Lung (tissue), 12 donors: Measurements from ENCODE around the gene CDC27. TPM values are rescaled to one million over a fixed set of nuclear protein-coding genes. Genes with fewer than 3 reads are reported as not detected.
"Not testable (repeated sequence)": the region's sequence is repeated elsewhere in the genome, so short reads cannot be mapped to it uniquely, and the experiment has no call there.

ENCODE experiments used
- ATAC-seq: fragments of 200-7000 bp; cut with Tn5 transposase; one replicate; pipeline ENCODE4 v1.9.1; 2020; ENCODE audit warnings: moderate number of reproducible peaks; ENCODE audit not compliant: insufficient read depth, low FRiP score
- DNase-seq, 3 donors: peaks; one replicate each; pipeline ENCODE4 v3.0.0-alpha.2; 2013 to 2017
- H3K27ac ChIP-seq, 2 donors: one replicate each; pipeline ENCODE4 v1.5.1; 2013; ENCODE audit warnings: mild to moderate bottlenecking in 2 of 2, moderate library complexity in 2 of 2, control low read depth in 1 of 2, inconsistent platforms in 1 of 2, low read depth in 1 of 2, low read length in 1 of 2
- H3K27me3 ChIP-seq, 3 donors: one replicate each; pipeline ENCODE4 v1.5.1; 2013; ENCODE audit warnings: low read length in 2 of 3; ENCODE audit not compliant: control insufficient read depth in 3 of 3, insufficient read depth in 3 of 3
- H3K36me3 ChIP-seq, 4 donors: one replicate each; pipeline ENCODE4 v1.5.1; 2013; ENCODE audit warnings: low read length in 4 of 4, mild to moderate bottlenecking in 1 of 4, moderate library complexity in 1 of 4; ENCODE audit not compliant: control insufficient read depth in 4 of 4, insufficient read depth in 4 of 4
- H3K4me1 ChIP-seq, 5 donors: one replicate each; pipeline ENCODE4 v1.5.1; 2013; ENCODE audit warnings: low read length in 5 of 5, mild to moderate bottlenecking in 2 of 5, moderate library complexity in 1 of 5; ENCODE audit not compliant: control insufficient read depth in 5 of 5, insufficient read depth in 5 of 5
- H3K4me3 ChIP-seq: one replicate; pipeline ENCODE4 v1.5.1; 2013; ENCODE audit warnings: mild to moderate bottlenecking, control low read depth, moderate library complexity
- H3K9ac ChIP-seq, 2 donors: one replicate each; pipeline ENCODE4 v1.5.1; 2013; ENCODE audit warnings: low read length in 2 of 2, control low read depth in 1 of 2; ENCODE audit not compliant: insufficient read depth in 1 of 2
- H3K9me3 ChIP-seq, 4 donors: one replicate each; pipeline ENCODE4 v1.5.1; 2013; ENCODE audit warnings: low read length in 3 of 4, mild to moderate bottlenecking in 1 of 4, moderate library complexity in 1 of 4; ENCODE audit not compliant: control insufficient read depth in 4 of 4, insufficient read depth in 3 of 4
- WGBS, 2 donors: extraction: QIAGEN DNeasy Blood & Tissue Kit; methylation state at CpG; one replicate each; pipeline ENCODE4 v1.1.7; 2013; 5-methylcytosine and 5-hydroxymethylcytosine counted together
- polyA plus RNA-seq, 2 donors: library from polyadenylated mRNA; stranded (reverse); fragments of 200-250 nt; gene quantifications; one replicate each; pipeline ENCODE4 v1.2.1, GENCODE V29; 2013
- total RNA-seq, 2 donors: library from RNA; depleted of rRNA in 1 of 2; stranded (reverse); fragments of >200 nt in 1 of 2; gene quantifications; one replicate each; pipeline ENCODE4 v1.2.1, GENCODE V29; 2014 to 2021
- TF ChIP-seq, protein P1 (sequence below): IDR thresholded peaks from 2 replicates; pipeline ENCODE4 v1.5.1; 2012; ENCODE audit warnings: mild to moderate bottlenecking; ENCODE audit errors: control extremely low read depth, extremely low read depth
- donor health status: control.
- donor health status: control.
- donor health status: Bipolar disorder and iron deficiency.
- donor health status: healthy.
- donor health status: DM: yes; HTN: yes; CAD: no.

CDC27 gene
- total and polyA plus RNA-seq, 4 donors, result 13.6 to 74.1 (median 46.1) TPM

DNA sequence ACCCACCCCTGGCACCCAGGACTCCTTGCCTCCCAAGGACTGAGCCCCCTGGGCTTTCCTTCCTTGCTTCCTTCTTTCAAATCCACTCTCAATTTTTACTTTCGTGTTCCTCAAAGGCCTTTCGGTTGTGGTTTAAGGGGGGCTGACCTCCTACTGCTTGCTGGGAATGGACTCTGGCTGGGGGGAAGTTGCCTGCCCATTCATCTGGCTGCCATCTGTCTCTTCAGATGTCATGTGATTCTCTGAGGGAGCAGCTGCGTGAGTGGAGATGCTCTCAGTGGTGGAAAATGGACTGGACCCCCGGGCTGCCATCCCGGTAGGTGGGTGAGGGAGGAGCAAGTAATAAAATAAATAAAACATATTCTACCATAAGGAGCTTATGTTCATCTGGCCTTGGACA, 116.2 kb downstream of the CDC27 start:
- H3K27me3 ChIP-seq, result no peaks in the 10 kb centered on the region
- no peak overlapping the region for H3K27ac ChIP-seq
- WGBS, 2 donors, result 26 to 65% methylated on average over 5 of the region's 5 CpGs
- peak in 1 of 3 donors; percentile 5 for DNase-seq
- peaks cover 0 to 4% (median 0%) of the 10 kb centered on the region in 5 donors for H3K4me1 ChIP-seq
- TF ChIP-seq, protein P1, sequence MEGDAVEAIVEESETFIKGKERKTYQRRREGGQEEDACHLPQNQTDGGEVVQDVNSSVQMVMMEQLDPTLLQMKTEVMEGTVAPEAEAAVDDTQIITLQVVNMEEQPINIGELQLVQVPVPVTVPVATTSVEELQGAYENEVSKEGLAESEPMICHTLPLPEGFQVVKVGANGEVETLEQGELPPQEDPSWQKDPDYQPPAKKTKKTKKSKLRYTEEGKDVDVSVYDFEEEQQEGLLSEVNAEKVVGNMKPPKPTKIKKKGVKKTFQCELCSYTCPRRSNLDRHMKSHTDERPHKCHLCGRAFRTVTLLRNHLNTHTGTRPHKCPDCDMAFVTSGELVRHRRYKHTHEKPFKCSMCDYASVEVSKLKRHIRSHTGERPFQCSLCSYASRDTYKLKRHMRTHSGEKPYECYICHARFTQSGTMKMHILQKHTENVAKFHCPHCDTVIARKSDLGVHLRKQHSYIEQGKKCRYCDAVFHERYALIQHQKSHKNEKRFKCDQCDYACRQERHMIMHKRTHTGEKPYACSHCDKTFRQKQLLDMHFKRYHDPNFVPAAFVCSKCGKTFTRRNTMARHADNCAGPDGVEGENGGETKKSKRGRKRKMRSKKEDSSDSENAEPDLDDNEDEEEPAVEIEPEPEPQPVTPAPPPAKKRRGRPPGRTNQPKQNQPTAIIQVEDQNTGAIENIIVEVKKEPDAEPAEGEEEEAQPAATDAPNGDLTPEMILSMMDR, result no peak
- no peak overlapping the region for H3K4me3 ChIP-seq
- H3K9me3 ChIP-seq, result no peaks in the 10 kb centered on the region
- no peak overlapping the region for H3K9ac ChIP-seq
- peaks cover 0 to under 1% (median 0%) of the 10 kb centered on the region in 4 donors for H3K36me3 ChIP-seq
- ATAC-seq, result no peak

DNA sequence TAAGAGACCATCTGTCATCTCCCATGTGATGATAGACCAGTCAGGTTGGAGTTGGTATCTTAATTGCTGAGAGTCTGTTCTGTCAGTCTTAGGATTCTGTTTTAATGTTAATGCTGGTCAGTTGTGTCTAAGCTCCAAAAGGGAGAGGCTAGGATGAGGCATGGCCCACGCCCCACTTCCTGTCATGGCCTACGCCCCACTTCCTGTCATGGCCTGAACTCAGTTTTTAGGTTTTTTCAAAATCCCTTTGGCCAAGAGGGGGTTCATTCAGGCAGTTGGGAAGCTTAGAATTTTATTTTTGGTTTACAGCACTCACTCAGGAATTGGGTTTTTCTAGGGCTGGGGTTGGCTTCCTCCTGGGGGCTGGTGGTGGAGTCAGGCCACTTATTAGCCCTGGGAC, 117.9 kb downstream of the CDC27 start:
- H3K4me1 ChIP-seq, H3K9ac ChIP-seq, ATAC-seq, H3K27me3 ChIP-seq, DNase-seq, H3K9me3 ChIP-seq, H3K36me3 ChIP-seq, H3K4me3 ChIP-seq: not testable (repeated sequence)
- 13 to 52% methylated on average over 2 of the region's 2 CpGs for WGBS, 2 donors
- H3K27ac ChIP-seq, result peak overlapping the region in 1 of 2 donors; percentile 41

DNA sequence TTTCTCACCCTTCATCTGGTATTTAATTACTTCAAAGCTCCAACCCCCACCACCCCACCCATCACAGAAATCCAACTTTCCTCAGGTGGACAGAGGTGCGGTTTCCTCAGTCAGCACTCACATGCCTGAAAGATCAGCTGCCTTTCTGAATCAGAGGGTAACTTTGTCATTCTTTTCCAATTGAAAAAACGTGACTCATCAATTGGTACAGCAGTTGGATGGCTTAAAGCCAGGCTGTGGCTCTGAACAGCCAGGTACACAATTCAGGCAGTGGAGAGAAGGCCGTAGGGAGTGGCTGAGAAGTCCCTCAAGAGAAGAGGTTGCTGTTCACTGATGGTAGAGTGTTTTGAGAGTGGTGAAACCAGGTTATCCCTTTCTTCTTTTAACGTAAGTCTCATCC, 118.8 kb downstream of the CDC27 start:
- H3K27me3 ChIP-seq, H3K36me3 ChIP-seq, DNase-seq, H3K9me3 ChIP-seq, H3K4me1 ChIP-seq, H3K4me3 ChIP-seq, H3K27ac ChIP-seq, H3K9ac ChIP-seq: not testable (repeated sequence)
- 54 to 70% methylated on average over 4 of the region's 4 CpGs for WGBS, 2 donors
- peak; percentile 35 for ATAC-seq

Other genes with a start within 250 kb of the CDC27 start
- gene RPRML, start 210.0 kb downstream of the CDC27 start, total RNA-seq, result under 1 TPM in 1 of 2 donors, not detected in 1; 0.37 TPM
- gene RPRML, start 210.0 kb downstream of the CDC27 start, polyA plus RNA-seq, result under 1 TPM in 1 of 2 donors, not detected in 1; 0.10 TPM
- 1 to 10 TPM in 1 of 2 donors, under 1 TPM in 1; 0.49 to 9.0 TPM for gene MYL4, start 20.1 kb upstream of the CDC27 start, total RNA-seq
- under 1 TPM; 0.51 to 0.62 TPM for gene MYL4, start 20.1 kb upstream of the CDC27 start, polyA plus RNA-seq
- gene ITGB3, start 64.5 kb upstream of the CDC27 start, total RNA-seq, result 10 to 100 TPM in 1 of 2 donors, 1 to 10 TPM in 1; 9.6 to 15.9 TPM
- 1 to 10 TPM; 1.3 to 5.7 TPM for gene ITGB3, start 64.5 kb upstream of the CDC27 start, polyA plus RNA-seq
- 10 to 100 TPM in 1 of 2 donors, 1 to 10 TPM in 1; 5.6 to 21.4 TPM for gene EFCAB13, start 134.7 kb upstream of the CDC27 start, total RNA-seq
- 1 to 10 TPM in 1 of 2 donors, under 1 TPM in 1; 0.56 to 1.7 TPM for gene EFCAB13, start 134.7 kb upstream of the CDC27 start, polyA plus RNA-seq